CD14-positive monocyte (primary cell): Measurements from ENCODE around the gene STARD10. TPM values are rescaled to one million over a fixed set of nuclear protein-coding genes. Genes with fewer than 3 reads are reported as not detected.
A peak's percentile ranks its signal among the peaks of the same experiment; 100 is the strongest.

Experiments used
- DNase-seq, 3 donors: peaks; one replicate each; pipeline ENCODE4 v3.0.0-alpha.2; 2011 to 2022
- H2AFZ ChIP-seq: 2 replicates; pipeline ENCODE4 v1.6.0; 2012; ENCODE audit warnings: mild to moderate bottlenecking, low read depth, low read length, inconsistent platforms; ENCODE audit not compliant: insufficient read depth, poor library complexity, severe bottlenecking
- H3K27ac ChIP-seq, 2 donors: 1 replicate in 1 of 2; 2 replicates in 1 of 2; pipeline ENCODE4 v1.5.1; 2012 to 2013; ENCODE audit warnings: low read length in 2 of 2, control low read depth in 1 of 2, inconsistent platforms in 1 of 2, low read depth in 1 of 2, mild to moderate bottlenecking in 1 of 2
- H3K27me3 ChIP-seq, 2 donors: one replicate each; pipeline versions ENCODE4 v1.6.0 to v1.6.1; 2011 to 2013; ENCODE audit warnings: low read length in 2 of 2; ENCODE audit not compliant: control insufficient read depth in 2 of 2, insufficient read depth in 2 of 2
- H3K36me3 ChIP-seq, 2 donors: replicated peaks in 1 of 2; 1 replicate in 1 of 2; 2 replicates in 1 of 2; pipeline versions ENCODE4 v1.5.1 to v1.6.1; 2012 to 2013; ENCODE audit warnings: low read length in 2 of 2, control low read depth in 1 of 2, inconsistent platforms in 1 of 2, mild to moderate bottlenecking in 1 of 2; ENCODE audit not compliant: insufficient read depth in 2 of 2, control insufficient read depth in 1 of 2
- H3K4me1 ChIP-seq, 2 donors: 1 replicate in 1 of 2; 2 replicates in 1 of 2; pipeline versions ENCODE4 v1.5.1 to v1.6.1; 2012 to 2013; ENCODE audit warnings: low read length in 2 of 2, control low read depth in 1 of 2, inconsistent platforms in 1 of 2, mild to moderate bottlenecking in 1 of 2, moderate library complexity in 1 of 2; ENCODE audit not compliant: insufficient read depth in 2 of 2, control insufficient read depth in 1 of 2
- H3K4me2 ChIP-seq: replicated peaks from 2 replicates; pipeline ENCODE3; 2012; ENCODE audit warnings: low read length, moderate library complexity, mild to moderate bottlenecking; ENCODE audit not compliant: poor library complexity, severe bottlenecking; ENCODE audit errors: extremely low read depth
- H3K4me3 ChIP-seq, 3 experiments: fragments of 200-600 bp in 1 of 3; sonication (generic) in 1 of 3; replicated peaks in 1 of 3; 1 replicate in 2 of 3; 2 replicates in 1 of 3; pipeline ENCODE4 v1.5.1; 2011 to 2013; ENCODE audit warnings: low read length in 3 of 3, mild to moderate bottlenecking in 3 of 3, control low read depth in 2 of 3, low read depth in 2 of 3, inconsistent platforms in 1 of 3, moderate library complexity in 1 of 3
- H3K79me2 ChIP-seq: 2 replicates; pipeline ENCODE4 v1.6.0; 2012; ENCODE audit warnings: mild to moderate bottlenecking, control low read depth, inconsistent platforms, low read length, moderate library complexity; ENCODE audit not compliant: insufficient read depth
- H3K9ac ChIP-seq: 2 replicates; pipeline ENCODE4 v1.6.0; 2017; ENCODE audit warnings: low read length, mild to moderate bottlenecking; ENCODE audit not compliant: insufficient read depth, poor library complexity, severe bottlenecking
- H3K9me3 ChIP-seq, 2 donors: replicated peaks in 1 of 2; 1 replicate in 1 of 2; 2 replicates in 1 of 2; pipeline versions ENCODE4 v1.5.1 to v1.6.1; 2012 to 2013; ENCODE audit warnings: low read length in 2 of 2, control low read depth in 1 of 2; ENCODE audit not compliant: control insufficient read depth in 1 of 2, insufficient read depth in 1 of 2
- H4K20me1 ChIP-seq: 2 replicates; pipeline ENCODE4 v1.6.0; 2012; ENCODE audit warnings: mild to moderate bottlenecking, low read length, control low read depth, moderate library complexity; ENCODE audit not compliant: insufficient read depth
- H3K27ac Mint-ChIP-seq, 7 donors: one replicate each; pipeline ENCODE4 v1.8.0; 2020; ENCODE audit warnings: mild to moderate bottlenecking in 7 of 7, mixed read lengths in 7 of 7, moderate library complexity in 6 of 7, inconsistent platforms in 2 of 7
- H3K27me3 Mint-ChIP-seq, 3 donors: one replicate each; pipeline ENCODE4 v1.8.0; 2021 to 2022; ENCODE audit warnings: low read depth in 3 of 3, mild to moderate bottlenecking in 3 of 3, mixed read lengths in 3 of 3, moderate library complexity in 3 of 3, inconsistent platforms in 1 of 3
- H3K36me3 Mint-ChIP-seq, 2 donors: one replicate each; pipeline ENCODE4 v1.8.0; 2020; ENCODE audit warnings: mixed read lengths in 2 of 2, inconsistent platforms in 1 of 2, mild to moderate bottlenecking in 1 of 2
- H3K4me1 Mint-ChIP-seq: one replicate; pipeline ENCODE4 v1.8.0; 2020; ENCODE audit warnings: mild to moderate bottlenecking, mixed read lengths
- H3K4me3 Mint-ChIP-seq, 2 donors: one replicate each; pipeline ENCODE4 v1.8.0; 2020; ENCODE audit warnings: mild to moderate bottlenecking in 2 of 2, mixed read lengths in 2 of 2, moderate library complexity in 1 of 2
- H3K9me3 Mint-ChIP-seq, 7 donors: one replicate each; pipeline ENCODE4 v1.8.0; 2020 to 2022; ENCODE audit warnings: mixed read lengths in 7 of 7, mild to moderate bottlenecking in 6 of 7, moderate library complexity in 6 of 7, inconsistent platforms in 2 of 7
- CTCF ChIP-seq: fragments of 200-600 bp; IDR thresholded peaks from one replicate; pipeline ENCODE4 v1.8.0; 2022; ENCODE audit warnings: antibody characterized with exemption, mild to moderate bottlenecking
- WGBS: methylation state at CpG from one replicate; pipeline ENCODE4 v1.1.5; 2013; ENCODE audit warnings: missing lambda C conversion rate; ENCODE audit not compliant: insufficient coverage; 5-methylcytosine and 5-hydroxymethylcytosine counted together
- intact Hi-C, 2 donors: fragments of 100-400 bp; cut with micrococcal nuclease; formaldehyde crosslinking; loops; one replicate each; pipeline versions ENCODE4 v1.15.0 to v1.15.1; 2023
- polyA plus RNA-seq, 3 donors: library from polyadenylated mRNA; depleted of rRNA in 1 of 3; unstranded in 2 of 3; stranded (reverse) in 1 of 3; fragments of 300-500 nt in 2 of 3; fragments of >200 nt in 1 of 3; fragmentation: Illumina TruSeq in 2 of 3; gene quantifications; 1 replicate in 2 of 3; 2 replicates in 1 of 3; pipeline ENCODE4 v1.2.3, GENCODE V29; 2012 to 2021

The STARD10 gene
- polyA plus RNA-seq, 3 donors: 13.6 to 18.7 (median 15.4) TPM

GRCh38 chr11:72764503-72764902, 29.3 kb downstream of the STARD10 start:
- Histone ChIP-seq H3K9ac (no peak overlapping the region), H3K9me3 (no peaks in the 10 kb centered on the region), H3K79me2 (no peaks in the 10 kb centered on the region), H4K20me1 (no peaks in the 10 kb centered on the region), H3K27ac (no peak overlapping the region), H3K4me2 (no peak overlapping the region), H3K36me3 (no peaks in the 10 kb centered on the region), H3K4me3 (no peak overlapping the region), H2AFZ (no peak overlapping the region), H3K27me3 (no peaks in the 10 kb centered on the region), H3K4me1 (peaks cover 2 to 20% of the 10 kb centered on the region in 2 donors)
- no peak for TF ChIP-seq CTCF
- DNase-seq: no peak
- intact Hi-C loops: no loop called here
- Mint-ChIP-seq H3K4me1 (peaks cover 22% of the 10 kb centered on the region), H3K36me3 (peaks cover 0 to 7% of the 10 kb centered on the region in 2 donors), H3K9me3 (no peaks in the 10 kb centered on the region), H3K27ac (no peak overlapping the region), H3K27me3 (peaks cover 4 to 12% (median 10%) of the 10 kb centered on the region in 3 donors), H3K4me3 (no peak overlapping the region)
- whole genome bisulfite sequencing: 98% methylated on average over 12 of the region's 13 CpGs

- Mint-ChIP-seq H3K27me3 (peaks cover 4 to 12% (median 10%) of the 10 kb centered on the region in 3 donors), H3K9me3 (no peaks in the 10 kb centered on the region), H3K27ac (peak overlapping the region in 2 of 7 donors; percentile 18 to 70), H3K4me1 (peaks cover 29% of the 10 kb centered on the region), H3K4me3 (no peak overlapping the region), H3K36me3 (peaks cover 0 to 10% of the 10 kb centered on the region in 2 donors)
- intact Hi-C loops: no loop called here
- Histone ChIP-seq H3K27ac (no peak overlapping the region), H3K4me3 (no peak overlapping the region), H4K20me1 (no peaks in the 10 kb centered on the region), H3K79me2 (no peaks in the 10 kb centered on the region), H3K9ac (no peak overlapping the region), H3K27me3 (no peaks in the 10 kb centered on the region), H3K36me3 (no peaks in the 10 kb centered on the region), H3K9me3 (no peaks in the 10 kb centered on the region), H2AFZ (no peak overlapping the region), H3K4me2 (no peak overlapping the region), H3K4me1 (peaks cover 9 to 27% of the 10 kb centered on the region in 2 donors)
- no peak for TF ChIP-seq CTCF
- DNase-seq: no peak
- WGBS: 100% methylated on average over 2 of the region's 4 CpGs
Observed at GRCh38 chr11:72763823-72764222, 30.0 kb downstream of the STARD10 start.
